ENCODE data around the gene BOLL. TPM values are rescaled to one million over a fixed set of nuclear protein-coding genes. Genes with fewer than 3 reads are reported as not detected.

BOLL gene
- total RNA-seq, 1 donor from 2014 or later, result 0.22 TPM

GRCh38 chr2:197803033-197803444, 17.9 kb upstream of the BOLL start:
- Mint-ChIP-seq H3K4me1 (ENCODE audit: low read depth) (peaks cover 26% of the 10 kb centered on the region), H3K36me3 (ENCODE audit: insufficient read depth) (no peaks in the 10 kb centered on the region), H3K27ac (peak overlapping the region; percentile 25), H3K9me3 (ENCODE audit: low read depth) (no peaks in the 10 kb centered on the region), H3K4me3 (ENCODE audit: low read depth) (peak overlapping the region; percentile 32), H3K27me3 (no peaks in the 10 kb centered on the region)
- TF ChIP-seq CTCF (IDR thresholded peaks at IDR 0.05; ENCODE audit: unreplicated experiment), result peak; percentile 77
- DNase-seq (ENCODE audit: low spot score, unreplicated experiment), result no peak

GRCh38 chr2:197801033-197801432, 15.9 kb upstream of the BOLL start:
- no peak overlapping the region for H3K27ac Mint-ChIP-seq
- no peaks in the 10 kb centered on the region for H3K27me3 Mint-ChIP-seq
- peaks cover 2% of the 10 kb centered on the region for H3K9me3 Mint-ChIP-seq (ENCODE audit: low read depth)
- H3K36me3 Mint-ChIP-seq (ENCODE audit: insufficient read depth), result no peaks in the 10 kb centered on the region
- no peak for TF ChIP-seq CTCF (IDR thresholded peaks at IDR 0.05; ENCODE audit: unreplicated experiment)
- peaks cover 19% of the 10 kb centered on the region for H3K4me1 Mint-ChIP-seq (ENCODE audit: low read depth)
- no peak overlapping the region for H3K4me3 Mint-ChIP-seq (ENCODE audit: low read depth)
- no peak for DNase-seq (ENCODE audit: low spot score, unreplicated experiment)

DNA sequence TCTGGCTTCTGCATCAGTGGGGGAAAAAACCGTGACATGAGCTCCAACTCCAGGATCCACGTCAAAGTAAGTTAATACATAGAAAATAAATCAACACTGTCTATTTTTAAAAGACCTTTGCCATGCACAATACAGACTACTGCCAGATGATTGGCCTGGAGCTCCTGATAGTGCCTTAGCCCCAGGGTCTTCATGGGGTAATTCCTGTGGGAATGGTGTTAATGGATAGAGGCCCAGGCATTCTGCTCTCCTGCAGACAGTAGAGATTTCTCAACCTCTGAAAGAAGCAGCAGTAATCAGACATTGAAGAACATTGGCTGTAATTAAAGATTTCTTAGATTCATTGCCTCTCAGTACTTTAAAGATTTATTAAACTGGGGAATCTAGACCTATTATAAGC, 15.0 kb upstream of the BOLL start:
- Mint-ChIP-seq H3K36me3 (ENCODE audit: insufficient read depth) (no peaks in the 10 kb centered on the region), H3K4me3 (ENCODE audit: low read depth) (no peak overlapping the region), H3K27me3 (no peaks in the 10 kb centered on the region), H3K27ac (no peak overlapping the region), H3K9me3 (ENCODE audit: low read depth) (peaks cover 7% of the 10 kb centered on the region), H3K4me1 (ENCODE audit: low read depth) (peaks cover 17% of the 10 kb centered on the region)
- TF ChIP-seq CTCF (IDR thresholded peaks at IDR 0.05; ENCODE audit: unreplicated experiment), result no peak
- no peak for DNase-seq (ENCODE audit: low spot score, unreplicated experiment)

DNA sequence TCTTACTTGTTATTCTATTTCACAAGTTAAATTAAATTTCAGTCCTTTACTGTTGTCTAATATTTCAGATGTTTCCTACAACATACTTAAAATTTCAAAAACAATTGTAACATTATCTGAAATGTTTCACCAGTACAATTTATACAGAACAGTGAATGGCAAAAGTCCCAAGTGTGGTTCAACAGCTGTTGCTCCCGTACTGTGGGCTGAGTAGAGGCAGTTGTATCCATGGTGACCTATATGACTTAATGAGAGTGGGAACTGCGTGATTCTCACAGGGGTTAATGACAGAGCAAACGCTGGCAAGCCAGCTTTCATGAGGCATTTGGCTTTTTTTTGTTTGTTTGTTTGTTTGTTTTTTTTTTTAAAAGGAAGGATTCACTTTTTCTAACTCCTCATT, 13.9 kb upstream of the BOLL start:
- no peak for DNase-seq (ENCODE audit: low spot score, unreplicated experiment)
- no peak for TF ChIP-seq CTCF (IDR thresholded peaks at IDR 0.05; ENCODE audit: unreplicated experiment)
- Mint-ChIP-seq H3K36me3 (ENCODE audit: insufficient read depth) (no peaks in the 10 kb centered on the region), H3K27me3 (no peaks in the 10 kb centered on the region), H3K27ac (no peak overlapping the region), H3K4me3 (ENCODE audit: low read depth) (no peak overlapping the region), H3K9me3 (ENCODE audit: low read depth) (peaks cover 7% of the 10 kb centered on the region), H3K4me1 (ENCODE audit: low read depth) (peaks cover 14% of the 10 kb centered on the region)

- H3K4me3 Mint-ChIP-seq (ENCODE audit: low read depth), result no peak overlapping the region
- H3K4me1 Mint-ChIP-seq (ENCODE audit: low read depth), result peaks cover 9% of the 10 kb centered on the region
- H3K36me3 Mint-ChIP-seq (ENCODE audit: insufficient read depth), result no peaks in the 10 kb centered on the region
- H3K27ac Mint-ChIP-seq, result no peak overlapping the region
- DNase-seq (ENCODE audit: low spot score, unreplicated experiment), result no peak
- H3K9me3 Mint-ChIP-seq (ENCODE audit: low read depth), result peaks cover 7% of the 10 kb centered on the region
- H3K27me3 Mint-ChIP-seq, result peaks cover 3% of the 10 kb centered on the region
- TF ChIP-seq CTCF (IDR thresholded peaks at IDR 0.05; ENCODE audit: unreplicated experiment), result no peak
Measured at GRCh38 chr2:197798187-197798586, 13.1 kb upstream of the BOLL start.
